Adrenal gland (tissue), 12 donors: ENCODE data around the gene NEGR1. TPM values are rescaled to one million over a fixed set of nuclear protein-coding genes. Genes with fewer than 3 reads are reported as not detected.

Source experiments
- DNase-seq, 7 donors: peaks; one replicate each; pipeline ENCODE4 v3.0.0-alpha.2; 2019 to 2020
- H3K27ac ChIP-seq, 5 donors: fragments of 200-600 bp; sonication (generic) in 4 of 5; 1 replicate in 3 of 5; 2 replicates in 2 of 5; pipeline versions ENCODE4 v1.5.1 to v1.8.0; 2016 to 2020; ENCODE audit warnings: mild to moderate bottlenecking in 1 of 5
- H3K27me3 ChIP-seq: fragments of 200-600 bp; 2 replicates; pipeline ENCODE4 v1.8.0; 2021
- H3K36me3 ChIP-seq, 2 donors: fragments of 200-600 bp; replicated peaks in 1 of 2; 1 replicate in 1 of 2; 2 replicates in 1 of 2; pipeline versions ENCODE4 v1.5.1 to v1.8.0; 2018 to 2022
- H3K4me1 ChIP-seq, 2 donors: fragments of 200-600 bp; replicated peaks in 1 of 2; 1 replicate in 1 of 2; 2 replicates in 1 of 2; pipeline versions ENCODE4 v1.5.1 to v1.8.0; 2018 to 2021
- H3K4me3 ChIP-seq, 4 donors: fragments of 200-600 bp; sonication (generic) in 3 of 4; one replicate each; pipeline ENCODE4 v1.5.1; 2016 to 2018
- H3K9me3 ChIP-seq, 3 donors: fragments of 200-600 bp; sonication (generic) in 1 of 3; replicated peaks in 1 of 3; 1 replicate in 2 of 3; 2 replicates in 1 of 3; pipeline versions ENCODE4 v1.5.1 to v1.8.0; 2016 to 2021
- CTCF ChIP-seq, 6 experiments: fragments of 450-650 bp in 4 of 6; fragments of 200-600 bp in 2 of 6; sonication (generic) in 1 of 6; IDR thresholded peaks; 1 replicate in 5 of 6; 2 replicates in 1 of 6; pipeline versions ENCODE4 v1.5.1 to v1.8.0; 2016 to 2021; ENCODE audit warnings: antibody characterized with exemption in 6 of 6, mild to moderate bottlenecking in 2 of 6, moderate library complexity in 1 of 6
- POLR2A ChIP-seq, 2 donors: fragments of 450-650 bp; IDR thresholded peaks; one replicate each; pipeline ENCODE4 v1.6.1; 2017; ENCODE audit warnings: antibody characterized with exemption in 2 of 2, mild to moderate bottlenecking in 2 of 2, moderate library complexity in 1 of 2
- WGBS, 4 donors: extraction: QIAGEN DNeasy Blood & Tissue Kit in 2 of 4; methylation state at CpG; one replicate each; pipeline versions ENCODE4 v1.1.5 to v1.1.7; 2013 to 2017; 5-methylcytosine and 5-hydroxymethylcytosine counted together
- intact Hi-C, 2 donors: fragments of 100-400 bp; cut with DNase I; formaldehyde crosslinking; loops; one replicate each; pipeline versions ENCODE4 v1.14.1 to v1.15.0; 2022 to 2023
- polyA plus RNA-seq, 3 donors: library from polyadenylated mRNA; stranded (reverse); fragments of 200-250 nt in 2 of 3; fragments of 350-450 nt in 1 of 3; fragmentation: Illumina TruSeq in 1 of 3; extraction: RNeasy Lipid Tissue Mini Kit (QIAGEN cat#74804) in 1 of 3; gene quantifications; one replicate each; pipeline ENCODE4 v1.2.3, GENCODE V29; 2013 to 2014
- total RNA-seq, 9 donors: library from RNA; depleted of rRNA in 4 of 9; stranded (reverse); fragments of >200 nt in 4 of 9; fragments of 120-200 nt in 1 of 9; fragmentation: NEBNext Ultra II Directional in 1 of 9; extraction: Animal tissue kit (Norgen Biotek cat#: 25700) in 1 of 9; gene quantifications; one replicate each; pipeline versions ENCODE4 v1.1.0 to v1.2.4, GENCODE V29; 2013 to 2023
- donor health status: healthy with polysubstance abuse.
- donor health status: Bipolar disorder and iron deficiency.
- donor health status: DM: yes; HTN: yes; CAD: no.
- donor health status: DM: no; HTN: no; CAD: no.
- donor health status: DM: no; HTN: no; CAD: no.
- donor health status: DM: yes; HTN: yes; CAD: no.

NEGR1 gene
- total and polyA plus RNA-seq, 12 donors, result 1.1 to 7.4 (median 4.0) TPM

- no peaks in the 10 kb centered on the region for H3K36me3 ChIP-seq
- intact Hi-C loops, result no loop called here
- no peak overlapping the region for H3K27ac ChIP-seq
- no peaks in the 10 kb centered on the region for H3K9me3 ChIP-seq
- no peak for TF ChIP-seq CTCF (IDR thresholded peaks at IDR 0.05)
- TF ChIP-seq POLR2A (IDR thresholded peaks at IDR 0.05), result no peak
- no peak for DNase-seq
- H3K27me3 ChIP-seq, result no peaks in the 10 kb centered on the region
- WGBS, 4 donors, result 50 to 66% (median 55%) methylated on average over 3 of the region's 3 CpGs
- no peaks in the 10 kb centered on the region for H3K4me1 ChIP-seq
- H3K4me3 ChIP-seq, result no peak overlapping the region
These were observed 716.5 kb downstream of the NEGR1 start for GRCh38 chr1:71565831-71566230.

GRCh38 chr1:71565262-71565661, 717.1 kb downstream of the NEGR1 start:
- H3K4me3 ChIP-seq, result no peak overlapping the region
- H3K27ac ChIP-seq, result no peak overlapping the region
- no peaks in the 10 kb centered on the region for H3K9me3 ChIP-seq
- no peaks in the 10 kb centered on the region for H3K4me1 ChIP-seq
- H3K36me3 ChIP-seq, result no peaks in the 10 kb centered on the region
- no peaks in the 10 kb centered on the region for H3K27me3 ChIP-seq
- intact Hi-C loops, result no loop called here
- DNase-seq, result no peak
- TF ChIP-seq POLR2A (IDR thresholded peaks at IDR 0.05) (no peak), CTCF (IDR thresholded peaks at IDR 0.05) (no peak)

GRCh38 chr1:71562298-71562697, 720.0 kb downstream of the NEGR1 start:
- no peaks in the 10 kb centered on the region for H3K36me3 ChIP-seq
- DNase-seq, result no peak
- 0 to 38% (median 34%) methylated on average over 1 of the region's 1 CpG for WGBS, 4 donors
- no peaks in the 10 kb centered on the region for H3K27me3 ChIP-seq
- no peak for TF ChIP-seq POLR2A (IDR thresholded peaks at IDR 0.05)
- H3K4me3 ChIP-seq, result no peak overlapping the region
- H3K27ac ChIP-seq, result no peak overlapping the region
- H3K9me3 ChIP-seq, result no peaks in the 10 kb centered on the region
- no peaks in the 10 kb centered on the region for H3K4me1 ChIP-seq
- intact Hi-C loops, result no loop called here

GRCh38 chr1:71561729-71562128, 720.6 kb downstream of the NEGR1 start:
- H3K4me1 ChIP-seq, result no peaks in the 10 kb centered on the region
- DNase-seq, result no peak
- intact Hi-C loops, result no loop called here
- H3K27me3 ChIP-seq, result no peaks in the 10 kb centered on the region
- H3K4me3 ChIP-seq, result no peak overlapping the region
- whole genome bisulfite sequencing, 4 donors, result 23 to 32% (median 28%) methylated on average over 2 of the region's 2 CpGs
- no peaks in the 10 kb centered on the region for H3K36me3 ChIP-seq
- H3K27ac ChIP-seq, result no peak overlapping the region
- TF ChIP-seq CTCF (IDR thresholded peaks at IDR 0.05) (no peak), POLR2A (IDR thresholded peaks at IDR 0.05) (no peak)
- H3K9me3 ChIP-seq, result no peaks in the 10 kb centered on the region

- Histone ChIP-seq H3K27ac (no peak overlapping the region), H3K4me3 (no peak overlapping the region), H3K36me3 (no peaks in the 10 kb centered on the region), H3K27me3 (no peaks in the 10 kb centered on the region), H3K4me1 (no peaks in the 10 kb centered on the region), H3K9me3 (no peaks in the 10 kb centered on the region)
- no peak for TF ChIP-seq CTCF (IDR thresholded peaks at IDR 0.05)
- no peak for TF ChIP-seq POLR2A (IDR thresholded peaks at IDR 0.05)
- intact Hi-C loops, result no loop called here
- no peak for DNase-seq
- WGBS, 4 donors, result 60 to 64% (median 63%) methylated on average over 2 of the region's 2 CpGs
These were observed 721.1 kb downstream of the NEGR1 start for GRCh38 chr1:71561206-71561605.
